ENCODE results near the gene PTPN5.
A peak's percentile ranks its signal among the peaks of the same experiment; 100 is the strongest.
"Not testable (repeated sequence)": the region's sequence is repeated elsewhere in the genome, so short reads cannot be mapped to it uniquely, and the experiment has no call there.

The PTPN5 gene

DNA sequence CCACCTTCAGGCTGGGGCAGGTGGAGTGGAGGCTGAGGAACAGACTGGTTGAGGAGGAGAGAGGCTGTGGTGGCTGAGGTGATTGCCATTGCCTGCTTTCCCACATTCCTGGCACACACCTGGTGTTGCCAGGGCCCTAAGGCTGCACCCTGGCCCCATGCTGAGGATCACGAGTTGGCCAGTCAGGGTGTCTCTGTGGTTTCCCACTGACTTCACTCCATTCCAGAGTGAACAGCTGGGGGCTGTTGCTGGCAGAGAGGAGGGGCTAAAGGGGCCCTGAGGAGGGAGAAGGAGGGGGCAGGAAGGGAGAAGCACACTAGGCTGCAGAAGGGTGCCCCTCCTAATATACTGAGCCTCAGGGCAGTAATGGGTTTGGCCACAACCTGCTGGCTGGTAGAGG lies 91.2 kb downstream of the PTPN5 start:
- DNase-seq (ENCODE audit: low read depth, low spot score): no peak
- no peak overlapping the region for H3K4me3 ChIP-seq (ENCODE audit: low read length)

DNA sequence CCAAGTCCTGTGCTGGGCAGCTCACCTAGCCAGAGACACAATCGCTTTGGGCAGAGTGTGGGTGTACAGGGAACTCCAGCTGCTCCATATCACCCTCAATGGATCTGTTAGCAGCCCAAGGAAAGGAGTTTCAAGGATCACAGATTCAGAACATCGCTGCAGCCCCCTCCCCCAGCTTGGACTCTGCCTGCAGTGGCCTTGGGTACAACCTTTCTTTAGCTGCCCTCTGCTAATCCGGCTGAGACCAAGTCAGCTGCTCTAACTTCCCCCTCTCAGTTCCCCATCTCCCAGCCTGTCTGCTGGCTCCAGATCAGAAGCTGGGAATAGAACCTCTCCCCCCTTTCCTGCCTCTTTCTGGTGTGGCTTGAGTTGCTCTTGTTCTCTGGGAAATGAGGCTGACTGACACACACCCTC lies 91.7 kb downstream of the PTPN5 start:
- DNase-seq (ENCODE audit: low read depth, low spot score): no peak
- H3K4me3 ChIP-seq (ENCODE audit: low read length): no peak overlapping the region

DNA sequence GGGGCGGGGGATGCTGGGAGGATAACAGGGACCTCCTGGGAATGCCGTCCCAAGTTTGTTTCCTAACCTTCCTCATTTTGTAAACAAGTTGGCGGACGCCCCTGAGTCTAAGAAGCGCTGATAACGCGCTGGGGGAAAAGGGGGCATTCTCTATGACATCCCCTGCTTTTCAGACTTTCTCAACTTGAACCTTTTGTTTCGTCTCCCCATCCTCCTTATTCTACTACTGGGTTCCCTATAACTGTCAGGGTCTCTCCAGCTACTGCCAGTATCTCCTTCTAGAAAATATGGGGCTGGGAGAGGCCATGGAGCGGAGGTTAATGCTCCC lies 92.4 kb downstream of the PTPN5 start:
- peak overlapping the region; percentile 57 for H3K4me3 ChIP-seq (ENCODE audit: low read length)

DNA sequence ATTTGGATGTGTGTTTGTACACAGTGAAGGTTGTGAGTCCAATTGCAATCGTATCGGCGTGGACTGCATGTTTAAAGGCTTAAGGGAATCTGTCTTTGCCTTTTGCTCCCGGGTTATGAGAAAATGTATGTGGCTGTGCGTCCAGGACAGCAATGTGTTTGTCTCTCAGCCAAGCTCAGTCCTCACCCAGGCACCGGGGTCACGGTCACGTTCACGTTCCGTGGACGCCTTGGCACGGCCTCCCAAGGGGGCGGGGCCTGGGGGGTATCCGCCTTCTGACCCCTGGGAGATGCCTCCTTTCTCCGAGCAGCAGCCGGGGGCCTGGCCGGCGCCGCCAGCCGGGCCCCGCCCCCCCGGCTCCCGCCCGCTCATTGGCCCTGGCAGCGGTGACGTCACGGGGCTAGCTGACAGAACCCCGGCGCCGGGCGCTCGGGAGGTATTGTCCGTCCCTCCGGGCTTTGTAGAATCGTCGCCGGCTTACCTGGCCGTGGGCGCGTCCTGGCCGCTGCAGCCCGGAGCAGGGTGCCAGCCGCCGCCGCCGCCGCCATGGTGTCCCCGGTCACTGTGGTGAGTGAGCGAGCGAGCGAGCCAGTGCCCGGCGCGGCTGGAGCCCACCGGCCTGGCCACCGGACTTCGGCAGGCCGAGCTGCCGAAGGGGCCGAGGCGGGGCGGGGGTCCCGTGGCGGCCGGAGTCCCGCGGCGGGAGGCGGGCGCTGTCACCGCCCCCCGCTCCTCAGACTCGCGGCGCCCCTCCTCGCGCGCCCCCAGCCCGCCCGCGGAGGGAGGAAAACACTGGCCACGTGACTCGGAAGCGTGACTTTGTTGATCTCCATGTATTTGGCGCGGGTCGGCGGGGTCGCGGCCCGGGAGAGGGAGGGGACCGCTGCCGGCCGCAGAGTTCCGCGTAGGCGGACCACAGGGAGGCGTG lies 93.0 kb downstream of the PTPN5 start, which contains the start of gene TMEM86A:
Gene TMEM86A (plus strand): TSS at position 439 of the 928 bp plus-strand sequence. CDS start 108 bp downstream, at position 547.
- H3K4me3 ChIP-seq (ENCODE audit: low read length): peak within 1 kb of the TSS; percentile 57
- DNase-seq (ENCODE audit: low read depth, low spot score): peak; percentile 66

More for the DNA sequence above, 92.4 kb downstream of the PTPN5 start:
- DNase-seq (ENCODE audit: low read depth, low spot score): no peak

DNA sequence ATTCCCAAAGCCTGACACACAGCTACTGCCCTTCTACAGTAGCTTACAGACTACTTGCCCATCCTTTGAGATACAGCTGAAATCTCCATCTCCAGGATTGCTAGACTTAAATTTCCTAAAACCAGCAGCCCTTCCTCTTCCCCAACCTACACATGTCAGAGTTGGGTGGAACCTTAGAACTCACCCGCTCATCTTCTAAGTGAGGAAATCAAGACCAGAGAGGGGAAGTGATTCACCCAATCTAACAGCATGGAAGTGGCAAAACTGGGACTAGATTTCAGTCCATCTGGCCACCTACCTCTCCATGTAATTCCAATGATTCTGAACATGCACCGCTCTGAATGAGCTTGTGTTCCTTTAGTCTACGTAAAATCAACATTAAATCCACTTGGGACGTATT lies 94.0 kb downstream of the PTPN5 start:
- H3K4me3 ChIP-seq (ENCODE audit: low read length): no peak overlapping the region
- DNase-seq (ENCODE audit: low read depth, low spot score): no peak

DNA sequence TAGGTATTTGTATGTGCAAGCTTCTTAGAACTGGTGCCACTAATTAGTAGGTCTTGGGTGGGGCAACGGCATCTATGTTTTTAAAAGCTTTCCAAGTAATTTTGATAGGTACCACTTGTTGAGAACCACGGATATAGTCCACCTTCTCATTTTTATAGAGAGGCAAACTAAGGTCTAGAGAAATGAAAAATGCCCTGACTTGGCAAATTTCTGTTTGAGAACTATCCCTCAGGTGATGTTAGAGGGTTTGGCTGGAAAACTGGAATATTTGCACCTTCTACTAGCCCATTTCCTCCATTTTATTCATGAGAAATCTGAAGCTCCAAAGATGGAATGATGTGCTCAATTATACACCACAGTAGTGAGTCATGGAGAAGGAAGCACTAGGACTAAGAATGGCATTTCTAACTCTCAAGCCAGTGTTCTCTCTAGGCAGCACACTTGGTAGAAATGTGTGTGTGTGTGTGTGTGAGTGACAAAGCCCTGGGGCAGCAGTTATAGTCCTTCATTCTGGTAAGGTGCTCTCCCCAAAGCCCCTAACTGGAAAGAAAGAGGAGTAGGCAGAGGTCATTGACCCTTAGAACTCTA lies 94.9 kb downstream of the PTPN5 start:
- no peak overlapping the region for H3K4me3 ChIP-seq (ENCODE audit: low read length)
- DNase-seq (ENCODE audit: low read depth, low spot score): no peak

DNA sequence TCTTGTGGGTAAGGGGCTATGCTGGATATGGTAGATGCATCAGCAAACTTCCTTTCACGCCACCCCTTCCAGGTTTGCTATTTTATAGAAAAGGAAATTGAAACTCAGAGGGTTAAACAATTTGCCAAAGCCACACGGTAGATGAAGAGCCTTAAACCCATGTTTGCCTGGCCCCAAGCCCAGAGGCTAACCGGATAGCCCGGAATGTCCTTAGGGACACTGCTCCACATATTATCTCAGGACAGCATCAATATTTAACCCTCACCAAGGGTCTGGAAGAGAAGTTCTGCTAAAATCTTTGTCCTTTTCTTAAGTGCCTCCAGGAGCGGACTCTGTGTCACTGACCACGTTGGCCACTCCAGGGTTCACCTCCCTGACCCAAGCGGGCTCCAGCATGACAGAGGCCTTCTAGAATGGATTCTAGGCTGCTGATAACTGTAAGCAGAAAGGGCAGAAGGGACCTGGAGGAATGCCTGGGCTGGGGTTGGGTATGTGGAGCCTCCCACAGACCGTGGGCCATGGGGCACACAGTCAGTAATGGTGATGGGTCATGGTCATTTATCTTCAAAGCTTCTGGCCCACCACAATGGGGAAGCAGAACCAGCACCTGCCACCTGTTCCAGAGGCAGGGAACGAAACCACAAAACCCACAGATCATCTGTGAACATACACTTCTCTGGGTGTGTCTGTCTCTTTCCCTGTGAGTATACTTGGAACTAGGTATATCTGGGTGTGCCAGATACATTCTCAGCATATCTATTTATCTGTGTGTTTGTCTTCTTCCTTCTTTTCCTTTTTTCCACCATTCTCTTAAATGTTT lies 98.4 kb downstream of the PTPN5 start:
- H3K4me3 ChIP-seq (ENCODE audit: low read length): no peak overlapping the region
- no peak for DNase-seq (ENCODE audit: low read depth, low spot score)

DNA sequence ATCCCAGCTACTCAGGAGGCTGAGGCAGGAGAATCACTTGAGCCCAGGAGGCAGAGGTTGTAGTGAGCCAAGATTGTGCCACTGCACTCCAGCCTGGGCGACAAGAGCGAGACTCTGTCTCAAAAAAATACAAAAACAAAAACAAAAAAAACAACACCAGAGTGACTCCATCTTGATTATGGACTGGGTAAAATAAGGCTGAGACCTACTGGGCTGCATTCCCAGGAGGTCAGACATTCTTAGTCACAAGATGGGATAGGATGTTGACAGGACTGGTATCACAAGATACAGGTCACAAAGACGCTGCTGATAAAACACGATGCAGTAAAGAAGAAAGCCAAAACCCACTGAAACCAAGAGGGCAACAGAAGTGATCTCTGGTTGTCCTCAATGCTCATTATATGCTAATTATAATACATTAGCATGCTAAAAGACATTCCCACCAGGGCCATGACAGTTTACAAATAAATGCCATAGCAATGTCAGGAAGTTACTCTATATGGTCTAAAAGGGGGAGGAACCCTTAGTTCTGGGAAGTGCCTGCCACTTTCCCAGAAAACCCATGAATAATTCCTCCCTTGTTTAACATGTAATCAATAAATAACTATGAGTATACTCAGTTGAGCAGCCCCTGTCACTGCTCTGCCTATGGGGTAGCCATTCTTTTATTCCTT lies 100.0 kb downstream of the PTPN5 start:
- DNase-seq (ENCODE audit: low read depth, low spot score): not testable (repeated sequence)

DNA sequence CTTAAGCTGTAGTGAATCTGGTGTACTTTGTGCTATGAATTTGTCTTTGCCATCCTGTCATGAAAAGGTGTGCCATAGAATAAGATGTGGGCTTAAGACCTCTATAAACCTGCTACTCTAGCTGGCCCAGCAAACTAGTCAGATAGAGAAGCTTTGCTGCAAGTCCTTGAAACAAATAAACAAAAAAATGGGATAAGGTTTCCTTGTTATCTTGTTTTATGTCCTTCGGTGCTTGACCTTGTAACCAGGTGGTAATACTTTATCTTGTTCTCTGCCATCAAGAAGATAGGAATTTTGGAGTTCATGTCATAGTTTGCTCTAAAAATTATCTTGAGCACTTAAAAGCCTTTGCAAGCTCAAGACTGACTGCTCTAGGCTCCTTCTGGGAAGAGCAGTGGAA lies 107.3 kb downstream of the PTPN5 start:
- H3K4me3 ChIP-seq (ENCODE audit: low read length): no peak overlapping the region
- no peak for DNase-seq (ENCODE audit: low read depth, low spot score)

More for the DNA sequence above, 100.0 kb downstream of the PTPN5 start:
- not testable (repeated sequence) for H3K4me3 ChIP-seq (ENCODE audit: low read length)

DNA sequence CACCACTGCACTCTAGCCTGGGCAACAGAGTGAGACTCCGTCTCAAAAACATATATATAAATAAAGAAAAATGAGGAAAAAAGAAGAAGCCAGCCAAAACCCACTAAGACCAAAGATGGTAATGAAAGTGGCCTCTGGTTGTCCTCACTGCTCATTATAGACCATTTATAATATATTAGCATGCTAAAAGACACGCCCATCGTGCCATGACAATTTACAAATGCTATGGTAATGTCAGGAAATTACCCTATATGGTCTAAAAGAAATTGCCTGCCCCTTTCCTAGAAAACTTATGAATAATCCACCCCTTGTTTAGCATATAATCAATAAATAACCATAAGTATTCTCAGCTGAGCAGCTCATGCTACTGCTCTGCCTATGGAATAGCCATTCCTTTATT lies 109.1 kb downstream of the PTPN5 start:
- no peak overlapping the region for H3K4me3 ChIP-seq (ENCODE audit: low read length)
- no peak for DNase-seq (ENCODE audit: low read depth, low spot score)

DNA sequence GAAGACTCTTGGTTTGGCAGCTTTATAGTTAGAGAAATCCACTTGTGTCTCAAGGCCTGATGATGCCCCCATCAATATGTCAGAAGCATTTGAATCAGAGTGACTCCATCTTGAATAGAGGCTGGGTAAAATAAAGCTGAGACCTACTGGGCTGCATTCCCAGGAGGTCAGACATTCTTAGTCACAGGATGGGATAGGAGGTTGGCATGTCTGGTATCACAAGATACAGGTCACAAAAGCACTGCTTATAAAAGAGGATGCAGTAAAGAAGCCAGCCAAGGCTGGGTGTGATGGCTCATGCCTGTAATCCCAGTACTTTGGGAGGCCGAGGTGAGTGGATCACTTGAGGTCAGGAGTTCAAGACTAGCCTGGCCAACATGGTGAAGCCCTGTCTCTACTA lies 109.6 kb downstream of the PTPN5 start:
- not testable (repeated sequence) for H3K4me3 ChIP-seq (ENCODE audit: low read length); DNase-seq (ENCODE audit: low read depth, low spot score)
